Calu3 (cell line): ENCODE measurements around the gene CLCN7. TPM values are rescaled to one million over a fixed set of nuclear protein-coding genes. Genes with fewer than 3 reads are reported as not detected.

Experiments
- BruUV-seq: library from RNA; stranded (reverse); fragments of 400-500 nt; replicated peaks from 2 replicates; lab custom pipeline; 2021; lab: Mats Ljungman, UMichigan
- CTCF ChIA-PET: fragments of 300-600 bp; sonication (Branson Sonifier 250); formaldehyde crosslinking; loops from one replicate; lab custom pipeline; 2022; ENCODE audit warnings: antibody characterized with exemption; lab: Charles Lee
- DNase-seq: peaks from one replicate; pipeline ENCODE4 v3.0.0; 2022
- H3K27ac Mint-ChIP-seq: one replicate; pipeline ENCODE4 v1.8.0; 2022; ENCODE audit warnings: mixed read lengths; ENCODE audit not compliant: unreplicated experiment
- H3K27me3 Mint-ChIP-seq: one replicate; pipeline ENCODE4 v1.8.0; 2022; ENCODE audit warnings: mixed read lengths; ENCODE audit not compliant: unreplicated experiment
- H3K36me3 Mint-ChIP-seq: one replicate; pipeline ENCODE4 v1.8.0; 2022; ENCODE audit warnings: mild to moderate bottlenecking, moderate library complexity, mixed read lengths; ENCODE audit not compliant: insufficient read depth, unreplicated experiment
- H3K4me1 Mint-ChIP-seq: one replicate; pipeline ENCODE4 v1.8.0; 2022; ENCODE audit warnings: mild to moderate bottlenecking, low read depth, mixed read lengths; ENCODE audit not compliant: unreplicated experiment
- H3K4me3 Mint-ChIP-seq: one replicate; pipeline ENCODE4 v1.8.0; 2022; ENCODE audit warnings: mild to moderate bottlenecking, low read depth, moderate library complexity, mixed read lengths; ENCODE audit not compliant: unreplicated experiment
- H3K9me3 Mint-ChIP-seq: one replicate; pipeline ENCODE4 v1.8.0; 2022; ENCODE audit warnings: low read depth, mixed read lengths; ENCODE audit not compliant: unreplicated experiment
- CTCF ChIP-seq: fragments of 200-600 bp; IDR thresholded peaks from one replicate; pipeline ENCODE4 v1.8.0; 2022; ENCODE audit warnings: antibody characterized with exemption; ENCODE audit not compliant: unreplicated experiment
- intact Hi-C: fragments of 100-400 bp; cut with micrococcal nuclease; formaldehyde crosslinking; loops from one replicate; pipeline ENCODE4 v1.10.0; 2022; ENCODE audit not compliant: unreplicated experiment
- total RNA-seq: library from RNA; stranded (reverse); gene quantifications from 2 replicates; pipeline ENCODE4 v1.2.3, GENCODE V29; 2022

Gene CLCN7
- total RNA-seq, 1 experiment from 2014 or later = 117 TPM

- CTCF ChIA-PET = no interaction called here
- intact Hi-C loops = no loop called here
- BruUV-seq = no TSS peak
- Mint-ChIP-seq H3K27me3 (peaks cover 32% of the 10 kb centered on the region), H3K9me3 (no peaks in the 10 kb centered on the region), H3K4me3 (no peak overlapping the region), H3K27ac (no peak overlapping the region), H3K4me1 (no peaks in the 10 kb centered on the region), H3K36me3 (peaks cover 7% of the 10 kb centered on the region)
- no peak for DNase-seq
- TF ChIP-seq CTCF = no peak
Measured at GRCh38 chr16:1425616-1426370, 49.0 kb downstream of the CLCN7 start.

- H3K27ac Mint-ChIP-seq = no peak overlapping the region
- H3K27me3 Mint-ChIP-seq = peaks cover 16% of the 10 kb centered on the region
- DNase-seq = no peak
- CTCF ChIA-PET = interaction anchor here (0.7 kb wide), 2 partner anchors 9 to 162 kb away, joined by 3 read pairs; partner anchors contain the start of gene UNKL
- no peak overlapping the region for H3K4me3 Mint-ChIP-seq
- intact Hi-C loops = no loop called here
- H3K4me1 Mint-ChIP-seq = no peaks in the 10 kb centered on the region
- no peak for TF ChIP-seq CTCF
- BruUV-seq = no TSS peak
- no peaks in the 10 kb centered on the region for H3K9me3 Mint-ChIP-seq
- peaks cover 24% of the 10 kb centered on the region for H3K36me3 Mint-ChIP-seq
Measured at GRCh38 chr16:1424028-1424427, 50.8 kb downstream of the CLCN7 start.

GRCh38 chr16:1422076-1422475 is 52.8 kb downstream of the CLCN7 start:
- no peak for TF ChIP-seq CTCF
- DNase-seq = no peak
- Mint-ChIP-seq H3K27me3 (no peaks in the 10 kb centered on the region), H3K4me3 (peak overlapping the region; percentile 81), H3K27ac (no peak overlapping the region), H3K36me3 (peaks cover 38% of the 10 kb centered on the region), H3K9me3 (no peaks in the 10 kb centered on the region), H3K4me1 (no peaks in the 10 kb centered on the region)
- no TSS peak for BruUV-seq
- CTCF ChIA-PET = interaction anchor here (1.7 kb wide), 1 partner anchor 16 kb away, joined by 4 read pairs; no protein-coding TSS in a partner anchor
- intact Hi-C loops = no loop called here

- intact Hi-C loops = no loop called here
- H3K9me3 Mint-ChIP-seq = no peaks in the 10 kb centered on the region
- TF ChIP-seq CTCF = no peak
- H3K4me1 Mint-ChIP-seq = no peaks in the 10 kb centered on the region
- H3K27ac Mint-ChIP-seq = peak overlapping the region; percentile 91
- H3K4me3 Mint-ChIP-seq = peak overlapping the region; percentile 81
- H3K27me3 Mint-ChIP-seq = no peaks in the 10 kb centered on the region
- CTCF ChIA-PET = interaction anchor here (0.8 to 1.7 kb wide), 7 partner anchors 9 to 286 kb away, joined by 3 to 5 read pairs (median 4); partner anchors contain the start of genes IFT140 and MAPK8IP3
- DNase-seq = no peak
- H3K36me3 Mint-ChIP-seq = peaks cover 54% of the 10 kb centered on the region
- BruUV-seq = TSS peak; percentile 88
Measured at GRCh38 chr16:1420111-1420539, 54.7 kb downstream of the CLCN7 start.
